GM18520 (cell line): ENCODE measurements around the gene PDLIM7.
A peak's percentile ranks its signal among the peaks of the same experiment; 100 is the strongest.

Source experiments
- ATAC-seq: cut with Tn5 transposase; IDR thresholded peaks from one replicate; pipeline ENCODE4 v1.9.1; 2021; ENCODE audit not compliant: unreplicated experiment

The PDLIM7 gene

GRCh38 chr5:177524941-177525655, 27.7 kb upstream of the PDLIM7 start:
- no peak for ATAC-seq

DNA sequence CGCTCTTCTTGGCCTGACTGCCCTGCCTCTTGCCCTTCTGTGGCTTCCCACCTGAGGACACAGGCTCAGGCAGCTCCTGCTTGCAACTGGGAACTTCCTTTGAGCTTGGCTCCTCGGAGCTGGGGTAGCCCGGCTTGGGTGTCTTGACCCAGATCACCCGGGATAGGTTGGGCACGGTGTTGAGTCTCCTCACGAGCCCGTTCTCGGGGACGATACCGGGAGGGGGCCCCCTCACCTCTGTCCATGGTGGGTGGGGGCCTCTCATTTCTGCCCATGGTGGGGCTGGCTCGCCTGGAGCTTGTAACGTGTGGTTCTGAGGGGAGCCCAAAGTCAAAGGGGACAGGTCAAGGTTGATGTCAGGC, 27.1 kb upstream of the PDLIM7 start:
- ATAC-seq = no peak

DNA sequence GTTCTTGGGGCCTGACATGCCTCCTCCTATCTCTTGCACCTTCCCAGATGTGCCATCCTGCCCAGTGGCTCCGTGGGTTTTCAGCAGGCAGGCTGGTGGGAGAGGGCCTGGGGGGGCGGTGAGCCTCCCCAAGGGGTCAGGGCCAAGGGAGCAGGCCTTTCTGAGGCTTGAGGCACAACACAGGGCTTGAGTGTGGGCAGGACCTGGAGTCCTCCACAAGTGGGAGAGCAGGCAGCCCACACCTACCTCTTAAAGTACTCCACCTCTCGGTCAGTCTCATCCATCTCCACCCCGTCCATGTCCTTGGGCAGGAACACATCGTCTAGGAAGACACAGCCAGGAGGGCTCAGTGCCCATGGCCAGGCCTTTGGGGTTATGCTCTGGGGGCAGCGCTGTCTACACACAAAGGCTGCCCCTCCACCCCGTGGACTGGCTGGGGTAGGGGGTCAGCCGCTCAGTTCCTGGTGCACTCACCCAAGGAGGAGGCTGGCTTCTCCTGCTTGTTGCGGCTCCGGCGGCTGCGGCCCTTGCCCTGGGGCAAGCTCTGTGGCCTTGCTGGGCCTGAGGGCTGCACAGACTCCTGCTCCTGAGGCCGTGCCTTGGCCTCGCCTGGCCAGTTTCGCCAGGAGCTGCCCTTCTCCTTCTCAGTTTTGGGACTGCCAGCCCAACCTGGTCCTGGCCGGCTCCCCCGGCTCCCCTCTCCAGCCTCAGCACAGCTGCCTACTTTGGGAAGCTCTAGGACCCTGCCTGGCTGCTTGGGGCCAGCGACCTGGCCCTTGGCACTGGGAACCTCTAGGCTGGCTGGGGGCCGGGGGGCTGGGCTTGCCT, 26.5 kb upstream of the PDLIM7 start:
- no peak for ATAC-seq

GRCh38 chr5:177520916-177521513, 23.6 kb upstream of the PDLIM7 start:
- ATAC-seq = no peak

GRCh38 chr5:177520271-177520670, 22.9 kb upstream of the PDLIM7 start:
- ATAC-seq = no peak

DNA sequence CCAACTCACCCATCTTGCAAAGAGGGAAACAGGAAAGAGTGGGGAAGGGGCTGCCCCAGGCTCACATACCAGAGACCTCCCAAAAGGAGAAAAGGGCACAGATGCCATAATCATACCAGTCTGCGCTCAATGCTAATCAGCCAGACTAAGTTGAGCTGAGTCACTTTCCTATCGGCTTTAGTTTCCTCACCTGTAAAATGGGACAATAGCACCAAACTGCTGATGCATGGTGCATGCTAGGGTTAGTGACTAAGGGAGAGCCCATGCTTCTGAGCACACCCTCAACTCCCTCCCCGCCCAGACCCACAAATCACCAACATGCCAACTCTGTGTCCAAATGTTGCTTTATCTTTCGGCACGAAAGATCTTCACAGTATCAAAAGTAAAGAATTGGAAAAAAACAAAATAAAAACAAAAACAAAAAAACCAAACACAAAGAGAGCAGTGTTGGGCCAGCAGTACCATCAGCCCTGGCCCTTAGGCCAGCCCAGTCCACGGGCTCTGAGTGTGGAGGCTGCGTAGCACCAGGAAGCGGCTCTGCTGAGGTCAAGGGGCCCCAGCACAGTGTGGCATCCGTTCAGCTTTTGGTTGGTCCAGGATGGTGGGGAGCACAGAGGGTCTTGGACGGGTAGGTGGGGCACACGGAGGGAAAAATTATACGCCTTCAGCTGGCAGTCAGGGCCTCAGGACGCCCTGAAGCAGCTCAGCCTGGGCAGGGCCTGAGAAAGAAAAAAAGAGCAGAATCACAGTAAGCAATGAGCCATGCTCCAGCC, 22.2 kb upstream of the PDLIM7 start:
- ATAC-seq = no peak

DNA sequence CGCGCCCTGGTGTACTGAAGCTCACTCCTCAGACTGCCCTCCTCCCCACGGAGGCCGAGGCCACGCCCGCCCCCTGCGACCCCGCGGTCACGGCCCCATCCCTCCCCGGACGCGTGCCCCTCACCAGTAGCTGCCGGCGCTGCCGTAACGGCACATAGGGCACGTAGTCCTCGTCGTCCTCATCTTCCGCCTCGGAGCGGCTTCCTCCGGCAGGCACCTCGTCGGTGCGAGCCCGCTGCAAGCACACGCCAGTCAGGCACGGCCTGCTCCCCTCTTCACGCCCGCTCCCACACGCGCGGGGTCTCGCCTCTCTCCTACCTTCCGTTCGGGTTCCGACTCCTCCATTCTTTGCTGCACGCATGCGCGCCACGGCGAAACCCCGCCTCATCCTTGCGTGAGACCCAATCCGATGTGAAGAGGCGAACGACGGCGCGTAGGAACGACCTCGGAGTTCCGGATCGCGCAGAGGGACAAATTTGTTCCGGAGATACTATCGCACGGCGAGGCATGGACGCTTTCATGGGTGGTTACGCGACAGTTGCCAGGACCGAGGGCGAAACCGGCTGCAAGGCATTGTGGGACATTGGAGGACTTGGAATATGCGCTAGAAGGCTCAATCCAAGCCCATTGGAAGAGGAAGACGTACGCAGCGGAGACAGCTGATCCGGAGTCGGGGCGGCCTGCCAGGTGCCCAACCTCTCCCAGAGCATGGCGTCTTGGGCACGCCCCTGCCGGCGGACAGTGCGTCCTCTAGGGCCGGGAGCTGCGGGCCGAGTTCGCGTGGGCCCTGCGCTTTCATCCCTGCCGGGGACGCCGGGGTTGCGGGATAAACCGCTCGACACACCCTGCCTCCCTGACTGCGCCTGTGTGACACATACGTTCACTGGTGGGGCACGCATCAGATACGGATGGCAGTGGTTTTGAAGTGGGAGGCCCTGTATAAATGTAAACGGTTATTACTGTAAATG, 19.5 kb upstream of the PDLIM7 start, which contains the start of gene DDX41:
TSS of gene DDX41 (minus strand) at position 361 of the 968 bp plus-strand sequence. CDS start at position 345, 16 bp downstream.
- peak; percentile 81 for ATAC-seq

GRCh38 chr5:177515580-177515979, 18.2 kb upstream of the PDLIM7 start:
- no peak for ATAC-seq

DNA sequence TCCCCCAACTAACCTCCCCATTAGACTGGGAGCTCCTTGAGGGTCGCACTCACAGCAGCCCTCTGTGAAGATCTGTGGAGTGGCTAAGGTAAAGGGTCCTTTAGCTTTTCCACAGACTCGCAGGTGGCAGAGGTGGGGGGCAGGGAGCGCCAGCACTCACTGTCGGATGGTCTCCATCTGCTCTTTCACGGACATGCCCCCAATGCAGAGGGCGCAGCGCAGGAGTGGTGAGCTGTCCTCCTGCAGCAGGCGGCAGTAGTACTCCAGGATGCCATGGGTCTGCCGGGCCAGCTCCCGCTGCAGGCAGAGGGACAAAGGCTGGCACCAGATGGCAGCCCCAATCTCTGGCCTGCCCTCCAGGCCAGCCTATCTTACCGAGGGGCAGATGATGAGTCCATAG, 17.1 kb upstream of the PDLIM7 start:
- no peak for ATAC-seq

DNA sequence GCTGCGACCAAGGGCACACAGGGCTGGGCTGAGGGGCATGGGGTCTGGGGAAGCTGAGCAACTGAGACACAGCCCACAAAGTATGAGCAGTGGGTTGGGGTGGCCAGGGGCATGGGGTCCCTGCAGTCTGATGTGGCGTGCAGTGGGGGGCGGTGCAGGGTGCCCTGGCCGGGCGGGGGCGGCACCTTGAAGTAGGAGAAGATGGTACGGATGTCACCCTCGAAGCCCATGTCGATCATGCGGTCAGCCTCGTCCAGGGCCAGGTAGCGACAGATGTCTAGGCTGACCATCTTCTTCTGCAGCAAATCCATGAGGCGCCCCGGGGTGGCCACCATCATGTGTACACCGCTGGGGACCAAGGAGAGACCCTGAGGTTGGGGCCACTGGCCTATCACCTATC, 16.1 kb upstream of the PDLIM7 start:
- no peak for ATAC-seq

- no peak for ATAC-seq
Observed at GRCh38 chr5:177512736-177513380, 15.5 kb upstream of the PDLIM7 start.

DNA sequence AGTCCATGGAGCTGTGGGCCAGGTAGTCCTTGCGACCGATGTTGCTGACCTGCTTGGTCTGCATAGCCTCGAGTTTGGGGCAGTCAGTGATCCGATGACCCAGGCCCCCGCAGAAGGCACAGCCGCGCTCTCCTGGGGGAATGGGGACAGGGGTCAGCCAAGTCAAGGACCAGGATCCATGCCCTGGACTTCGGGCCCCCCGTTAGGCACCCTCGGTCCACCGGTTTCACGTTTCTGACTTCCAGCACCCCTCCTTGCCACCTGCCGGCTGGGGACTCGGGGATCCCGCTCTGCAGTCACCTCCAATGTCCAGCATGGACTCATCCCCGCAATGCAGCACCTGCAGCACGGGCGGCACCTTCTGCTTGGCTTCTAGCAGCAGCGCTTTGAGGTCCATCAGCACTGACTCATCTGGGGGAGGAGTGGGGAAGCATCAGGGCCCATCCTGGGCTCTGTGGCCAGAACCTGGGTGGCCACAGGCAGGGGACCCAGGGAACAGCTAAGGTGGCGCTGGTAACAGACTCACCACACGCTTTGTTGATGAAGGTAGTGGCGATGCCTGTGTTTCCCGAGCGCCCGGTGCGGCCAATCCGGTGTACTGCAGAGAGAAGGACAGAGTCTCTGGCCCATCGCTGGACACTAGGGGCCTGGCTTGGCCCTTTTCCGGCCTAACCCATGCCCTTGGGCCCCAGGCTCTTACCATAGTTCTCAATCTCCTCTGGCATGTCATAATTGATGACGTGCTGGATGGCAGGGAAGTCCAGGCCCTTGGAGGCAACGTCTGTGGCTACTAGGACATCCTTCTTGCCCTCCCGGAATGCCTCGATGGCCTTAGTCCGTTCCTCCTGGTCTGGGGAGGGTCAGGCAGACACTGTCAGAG, 14.6 kb upstream of the PDLIM7 start:
- no peak for ATAC-seq

- ATAC-seq = no peak
Observed at GRCh38 chr5:177511181-177511580, 13.8 kb upstream of the PDLIM7 start.

- no peak for ATAC-seq
Observed at GRCh38 chr5:177510567-177511053, 13.2 kb upstream of the PDLIM7 start.

- no peak for ATAC-seq
Observed at GRCh38 chr5:177509991-177510566, 12.7 kb upstream of the PDLIM7 start.

- ATAC-seq = no peak
Observed at GRCh38 chr5:177509381-177509951, 12.1 kb upstream of the PDLIM7 start, which contains the start of gene DOK3. TSS of gene DOK3 (minus strand) at chr5:177509826. CDS start at chr5:177509540, 286 bp downstream.

DNA sequence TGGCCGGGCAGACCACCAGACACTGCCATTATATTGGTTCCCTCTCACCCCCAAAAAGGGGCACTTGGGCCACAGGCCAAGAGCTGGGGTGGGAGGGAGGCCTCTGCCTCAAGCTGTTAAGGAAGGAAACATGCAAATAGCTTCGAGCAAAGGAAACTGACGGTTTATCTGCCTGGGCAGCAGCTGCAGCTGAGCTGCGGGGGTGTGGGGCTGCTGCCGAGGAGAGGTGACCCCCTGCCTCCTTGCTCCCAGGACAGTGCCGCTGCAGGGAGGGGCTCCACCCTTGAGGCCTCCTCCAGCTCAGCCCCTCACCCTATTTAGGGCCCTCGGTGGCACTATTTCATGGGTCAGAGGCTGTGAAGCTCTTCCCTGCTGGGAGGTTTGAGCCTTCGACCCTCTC, 11.4 kb upstream of the PDLIM7 start:
- no peak for ATAC-seq

GRCh38 chr5:177508221-177508611, 10.8 kb upstream of the PDLIM7 start:
- no peak for ATAC-seq
